ENCODE measurements around the gene STARD6. TPM values are rescaled to one million over a fixed set of nuclear protein-coding genes. Genes with fewer than 3 reads are reported as not detected.

Gene STARD6
- total and polyA plus RNA-seq, 4 donors = not detected

DNA sequence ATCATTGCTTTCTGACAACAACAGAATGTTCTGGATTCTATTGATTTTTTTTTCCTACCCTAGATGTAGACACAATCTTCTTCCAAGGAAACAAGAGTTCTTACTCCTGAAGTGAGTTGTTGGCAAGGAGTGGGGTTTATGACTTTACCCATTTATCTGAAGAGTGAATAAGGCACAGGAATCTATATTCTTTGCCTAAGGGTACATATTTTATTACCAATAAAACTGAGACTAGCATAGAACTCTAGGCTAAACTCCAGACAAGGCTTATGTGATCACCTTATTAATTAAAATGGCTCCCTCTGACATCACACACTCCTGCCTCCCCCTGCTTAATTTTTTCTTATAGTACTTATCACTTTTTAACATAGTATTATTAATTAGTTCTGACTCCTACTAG is 47.6 kb upstream of the STARD6 start (continued):
- TF ChIP-seq RAD21 (IDR thresholded peaks at IDR 0.05) = no peak
- TF ChIP-seq RXRA (IDR thresholded peaks at IDR 0.05) = no peak

DNA sequence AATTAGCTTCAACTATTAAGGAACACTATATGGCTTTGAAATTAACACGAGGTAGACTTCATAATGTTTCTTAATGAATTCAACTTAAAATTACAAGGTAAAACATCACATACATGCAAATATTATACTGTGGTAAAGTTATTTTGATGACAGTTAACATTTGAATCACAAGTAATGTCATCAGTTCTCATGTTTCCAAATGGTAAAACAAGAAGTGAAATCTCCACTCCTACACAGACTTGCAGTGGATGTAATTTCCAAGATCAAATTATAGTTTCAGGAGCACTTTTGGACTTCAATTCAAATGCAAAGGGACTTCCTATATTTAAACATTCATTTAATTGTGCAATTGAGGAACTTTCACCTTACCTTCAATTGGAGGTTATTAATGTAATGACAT is 39.1 kb upstream of the STARD6 start:
- no peaks in the 10 kb centered on the region for H3K9me3 ChIP-seq (ENCODE audit: control insufficient read depth in 4 of 4, low read length in 3 of 4)
- WGBS = 68% methylated on average over 1 of the region's 1 CpG
- no peak overlapping the region for H3K27ac ChIP-seq (ENCODE audit: low read depth in 1 of 2, low read length in 2 of 2)
- no peak for TF ChIP-seq HNF4G (IDR thresholded peaks at IDR 0.05)
- TF ChIP-seq FOXA2 (IDR thresholded peaks at IDR 0.05) = no peak
- no peak for TF ChIP-seq TAF1 (conservative IDR thresholded peaks at IDR 0.05)
- no peak for TF ChIP-seq HNF4A (conservative IDR thresholded peaks at IDR 0.05)
- TF ChIP-seq, protein P1, sequence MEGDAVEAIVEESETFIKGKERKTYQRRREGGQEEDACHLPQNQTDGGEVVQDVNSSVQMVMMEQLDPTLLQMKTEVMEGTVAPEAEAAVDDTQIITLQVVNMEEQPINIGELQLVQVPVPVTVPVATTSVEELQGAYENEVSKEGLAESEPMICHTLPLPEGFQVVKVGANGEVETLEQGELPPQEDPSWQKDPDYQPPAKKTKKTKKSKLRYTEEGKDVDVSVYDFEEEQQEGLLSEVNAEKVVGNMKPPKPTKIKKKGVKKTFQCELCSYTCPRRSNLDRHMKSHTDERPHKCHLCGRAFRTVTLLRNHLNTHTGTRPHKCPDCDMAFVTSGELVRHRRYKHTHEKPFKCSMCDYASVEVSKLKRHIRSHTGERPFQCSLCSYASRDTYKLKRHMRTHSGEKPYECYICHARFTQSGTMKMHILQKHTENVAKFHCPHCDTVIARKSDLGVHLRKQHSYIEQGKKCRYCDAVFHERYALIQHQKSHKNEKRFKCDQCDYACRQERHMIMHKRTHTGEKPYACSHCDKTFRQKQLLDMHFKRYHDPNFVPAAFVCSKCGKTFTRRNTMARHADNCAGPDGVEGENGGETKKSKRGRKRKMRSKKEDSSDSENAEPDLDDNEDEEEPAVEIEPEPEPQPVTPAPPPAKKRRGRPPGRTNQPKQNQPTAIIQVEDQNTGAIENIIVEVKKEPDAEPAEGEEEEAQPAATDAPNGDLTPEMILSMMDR (IDR thresholded peaks at IDR 0.05; ENCODE audit: low read depth, low read length, missing input control) = no peak
- no peak for TF ChIP-seq FOXA1 (IDR thresholded peaks at IDR 0.05)
- TF ChIP-seq EGR1 (IDR thresholded peaks at IDR 0.05; ENCODE audit: low read depth in 2 of 2) = no peak
- no peak for TF ChIP-seq RXRA (IDR thresholded peaks at IDR 0.05)
- TF ChIP-seq, protein P2, sequence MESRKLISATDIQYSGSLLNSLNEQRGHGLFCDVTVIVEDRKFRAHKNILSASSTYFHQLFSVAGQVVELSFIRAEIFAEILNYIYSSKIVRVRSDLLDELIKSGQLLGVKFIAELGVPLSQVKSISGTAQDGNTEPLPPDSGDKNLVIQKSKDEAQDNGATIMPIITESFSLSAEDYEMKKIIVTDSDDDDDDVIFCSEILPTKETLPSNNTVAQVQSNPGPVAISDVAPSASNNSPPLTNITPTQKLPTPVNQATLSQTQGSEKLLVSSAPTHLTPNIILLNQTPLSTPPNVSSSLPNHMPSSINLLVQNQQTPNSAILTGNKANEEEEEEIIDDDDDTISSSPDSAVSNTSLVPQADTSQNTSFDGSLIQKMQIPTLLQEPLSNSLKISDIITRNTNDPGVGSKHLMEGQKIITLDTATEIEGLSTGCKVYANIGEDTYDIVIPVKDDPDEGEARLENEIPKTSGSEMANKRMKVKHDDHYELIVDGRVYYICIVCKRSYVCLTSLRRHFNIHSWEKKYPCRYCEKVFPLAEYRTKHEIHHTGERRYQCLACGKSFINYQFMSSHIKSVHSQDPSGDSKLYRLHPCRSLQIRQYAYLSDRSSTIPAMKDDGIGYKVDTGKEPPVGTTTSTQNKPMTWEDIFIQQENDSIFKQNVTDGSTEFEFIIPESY (IDR thresholded peaks at IDR 0.05) = no peak
- TF ChIP-seq, protein P3, sequence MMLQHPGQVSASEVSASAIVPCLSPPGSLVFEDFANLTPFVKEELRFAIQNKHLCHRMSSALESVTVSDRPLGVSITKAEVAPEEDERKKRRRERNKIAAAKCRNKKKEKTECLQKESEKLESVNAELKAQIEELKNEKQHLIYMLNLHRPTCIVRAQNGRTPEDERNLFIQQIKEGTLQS (IDR thresholded peaks at IDR 0.05) = no peak
- TF ChIP-seq, protein P4, sequence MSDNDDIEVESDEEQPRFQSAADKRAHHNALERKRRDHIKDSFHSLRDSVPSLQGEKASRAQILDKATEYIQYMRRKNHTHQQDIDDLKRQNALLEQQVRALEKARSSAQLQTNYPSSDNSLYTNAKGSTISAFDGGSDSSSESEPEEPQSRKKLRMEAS (IDR thresholded peaks at IDR 0.05) = no peak
- no peak for TF ChIP-seq NR2F2 (IDR thresholded peaks at IDR 0.05)
- no peak for TF ChIP-seq RAD21 (IDR thresholded peaks at IDR 0.05)
- no peak for TF ChIP-seq SP1 (IDR thresholded peaks at IDR 0.05)
- no peak for TF ChIP-seq JUND (IDR thresholded peaks at IDR 0.05)
- TF ChIP-seq YY1 (IDR thresholded peaks at IDR 0.05) = no peak
- TF ChIP-seq GABPA (IDR thresholded peaks at IDR 0.05 in 1 of 2, conservative IDR thresholded peaks at IDR 0.05 in 1 of 2) = no peak
- TF ChIP-seq, protein P5, sequence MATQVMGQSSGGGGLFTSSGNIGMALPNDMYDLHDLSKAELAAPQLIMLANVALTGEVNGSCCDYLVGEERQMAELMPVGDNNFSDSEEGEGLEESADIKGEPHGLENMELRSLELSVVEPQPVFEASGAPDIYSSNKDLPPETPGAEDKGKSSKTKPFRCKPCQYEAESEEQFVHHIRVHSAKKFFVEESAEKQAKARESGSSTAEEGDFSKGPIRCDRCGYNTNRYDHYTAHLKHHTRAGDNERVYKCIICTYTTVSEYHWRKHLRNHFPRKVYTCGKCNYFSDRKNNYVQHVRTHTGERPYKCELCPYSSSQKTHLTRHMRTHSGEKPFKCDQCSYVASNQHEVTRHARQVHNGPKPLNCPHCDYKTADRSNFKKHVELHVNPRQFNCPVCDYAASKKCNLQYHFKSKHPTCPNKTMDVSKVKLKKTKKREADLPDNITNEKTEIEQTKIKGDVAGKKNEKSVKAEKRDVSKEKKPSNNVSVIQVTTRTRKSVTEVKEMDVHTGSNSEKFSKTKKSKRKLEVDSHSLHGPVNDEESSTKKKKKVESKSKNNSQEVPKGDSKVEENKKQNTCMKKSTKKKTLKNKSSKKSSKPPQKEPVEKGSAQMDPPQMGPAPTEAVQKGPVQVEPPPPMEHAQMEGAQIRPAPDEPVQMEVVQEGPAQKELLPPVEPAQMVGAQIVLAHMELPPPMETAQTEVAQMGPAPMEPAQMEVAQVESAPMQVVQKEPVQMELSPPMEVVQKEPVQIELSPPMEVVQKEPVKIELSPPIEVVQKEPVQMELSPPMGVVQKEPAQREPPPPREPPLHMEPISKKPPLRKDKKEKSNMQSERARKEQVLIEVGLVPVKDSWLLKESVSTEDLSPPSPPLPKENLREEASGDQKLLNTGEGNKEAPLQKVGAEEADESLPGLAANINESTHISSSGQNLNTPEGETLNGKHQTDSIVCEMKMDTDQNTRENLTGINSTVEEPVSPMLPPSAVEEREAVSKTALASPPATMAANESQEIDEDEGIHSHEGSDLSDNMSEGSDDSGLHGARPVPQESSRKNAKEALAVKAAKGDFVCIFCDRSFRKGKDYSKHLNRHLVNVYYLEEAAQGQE (IDR thresholded peaks at IDR 0.05) = no peak
- H3K36me3 ChIP-seq (ENCODE audit: control insufficient read depth in 4 of 4, insufficient read depth in 3 of 4, low read depth in 1 of 4, low read length in 3 of 4) = no peaks in the 10 kb centered on the region
- no peak overlapping the region for H3K4me3 ChIP-seq (ENCODE audit: low read depth in 1 of 3, low read length in 3 of 3)
- DNase-seq (ENCODE audit: low spot score) = no peak
- H3K4me1 ChIP-seq (ENCODE audit: control insufficient read depth in 4 of 4, insufficient read depth in 4 of 4, low read length in 3 of 4) = no peaks in the 10 kb centered on the region
- H3K9ac ChIP-seq (ENCODE audit: low read depth in 1 of 2, low read length in 2 of 2) = no peak overlapping the region
- no peaks in the 10 kb centered on the region for H3K27me3 ChIP-seq (ENCODE audit: control insufficient read depth in 4 of 4, insufficient read depth in 4 of 4, low read length in 3 of 4)
